Heart left ventricle (tissue), 13 donors: ENCODE results near the gene ANTKMT.

Experiments used
- CTCF ChIP-seq, 12 donors: fragments of 200-600 bp; sonication (generic) in 4 of 12; IDR thresholded peaks; one replicate each; pipeline versions ENCODE4 v1.5.0 to v1.8.0; 2018 to 2022; ENCODE audit warnings: antibody characterized with exemption in 12 of 12, mild to moderate bottlenecking in 5 of 12
- POLR2A ChIP-seq, 2 donors: fragments of 450-650 bp; IDR thresholded peaks; one replicate each; pipeline ENCODE4 v1.6.1; 2017; ENCODE audit warnings: antibody characterized with exemption in 2 of 2, mild to moderate bottlenecking in 2 of 2, moderate library complexity in 2 of 2
- donor health status: ischemic (EF 13 %, LVEDD 7.1; RV severe dilation, severe dysfunction).
- donor health status: DM: no; HTN: yes; CAD: no.
- donor health status: DM: no; HTN: no; CAD: no.
- donor health status: ischemic (EF 25% LVEDD 6.9; RV normal size, moderate dysfunction).
- donor health status: ischemic (EF 25% LVEDD 5.7; RV mildly dilated, moderate dysfunction).
- donor health status: ischemic (EF 35%, LVEDD 5.7; RV mildly dilated, moderate dysfunction).
- donor health status: nonischemic (EF 11% LVEDD 7.7; RV severe dilation, severe dysfunction).
- donor health status: DM: yes; HTN: yes; CAD: no.
- donor health status: PGD.
- donor health status: ischemic (EF 29% LVEDD 5.4; RV normal size, mild dysfunction).
- donor health status: nonischemic (EF 23%, LVEDD 6.1; RV moderate dilation, normal function).

GRCh38 chr16:677316-678190, 43.4 kb upstream of the ANTKMT start:
- no peak for TF ChIP-seq CTCF (IDR thresholded peaks at IDR 0.05)
- no peak for TF ChIP-seq POLR2A (IDR thresholded peaks at IDR 0.05)
